HG02943 (cell line): ENCODE results near the gene STRADA.
"Not testable (repeated sequence)": the region's sequence is repeated elsewhere in the genome, so short reads cannot be mapped to it uniquely, and the experiment has no call there.

Experiments
- ATAC-seq: cut with Tn5 transposase; IDR thresholded peaks from one replicate; pipeline ENCODE4 v1.9.1; 2021; ENCODE audit warnings: mild to moderate bottlenecking, low read depth, moderate library complexity; ENCODE audit not compliant: unreplicated experiment

The STRADA gene

GRCh38 chr17:63758428-63758827, 16.8 kb upstream of the STRADA start:
- no peak for ATAC-seq

GRCh38 chr17:63754046-63754445, 12.4 kb upstream of the STRADA start:
- ATAC-seq, result no peak

GRCh38 chr17:63753215-63753614, 11.6 kb upstream of the STRADA start:
- no peak for ATAC-seq

- ATAC-seq, result no peak
These were observed 11.1 kb upstream of the STRADA start for GRCh38 chr17:63752707-63753106.

GRCh38 chr17:63751806-63752205, 10.2 kb upstream of the STRADA start:
- no peak for ATAC-seq

GRCh38 chr17:63741143-63741407, 524 bp downstream of the STRADA start:
- peak; percentile 41 for ATAC-seq

- no peak for ATAC-seq
These were observed 996 bp downstream of the STRADA start for GRCh38 chr17:63740464-63741142.

GRCh38 chr17:63735691-63736090, 5.9 kb downstream of the STRADA start:
- ATAC-seq, result no peak

GRCh38 chr17:63722403-63722802, 19.2 kb downstream of the STRADA start:
- ATAC-seq, result no peak

GRCh38 chr17:63720194-63720593, 21.4 kb downstream of the STRADA start:
- ATAC-seq, result not testable (repeated sequence)

GRCh38 chr17:63718988-63719387, 22.6 kb downstream of the STRADA start:
- no peak for ATAC-seq

- ATAC-seq, result no peak
These were observed 25.2 kb downstream of the STRADA start for GRCh38 chr17:63716426-63716825.

- no peak for ATAC-seq
These were observed 26.9 kb downstream of the STRADA start for GRCh38 chr17:63714550-63715277.

GRCh38 chr17:63709110-63709509, 32.5 kb downstream of the STRADA start:
- ATAC-seq, result no peak

GRCh38 chr17:63707151-63707550, 34.4 kb downstream of the STRADA start:
- ATAC-seq, result no peak

GRCh38 chr17:63706336-63707082, 35.1 kb downstream of the STRADA start:
- no peak for ATAC-seq

GRCh38 chr17:63705657-63706056, 35.9 kb downstream of the STRADA start:
- ATAC-seq, result no peak

GRCh38 chr17:63704836-63705235, 36.8 kb downstream of the STRADA start:
- no peak for ATAC-seq

GRCh38 chr17:63704259-63704576, 37.4 kb downstream of the STRADA start:
- ATAC-seq, result no peak

GRCh38 chr17:63703556-63704258, 37.9 kb downstream of the STRADA start:
- ATAC-seq, result no peak

GRCh38 chr17:63703029-63703428, 38.6 kb downstream of the STRADA start:
- ATAC-seq, result no peak
